Measurements from ENCODE around the gene BICRAL.
"Not testable (repeated sequence)": the region's sequence is repeated elsewhere in the genome, so short reads cannot be mapped to it uniquely, and the experiment has no call there.

BICRAL gene

DNA sequence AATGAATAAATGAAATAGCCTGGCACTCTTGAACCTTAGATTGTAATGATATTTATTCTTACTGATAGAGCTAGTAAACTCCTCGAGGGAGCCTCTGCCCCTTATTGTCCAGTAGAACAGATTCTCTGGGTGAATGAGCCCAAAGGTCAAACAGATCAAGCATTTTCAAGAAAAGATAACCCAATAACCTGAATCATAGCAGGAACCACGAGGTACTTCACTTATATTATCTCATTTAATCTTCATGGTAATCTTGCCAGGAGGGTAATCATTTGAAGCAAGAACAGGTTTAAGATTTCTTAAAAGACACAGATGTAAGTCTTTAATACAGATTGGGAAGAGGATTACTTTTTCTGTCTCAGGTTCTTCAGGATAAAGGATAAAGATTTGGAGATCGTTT, 18.9 kb upstream of the BICRAL start:
- peak; percentile 21 for FAIRE-seq

GRCh38 chr6:42764911-42765648, 16.8 kb upstream of the BICRAL start:
- FAIRE-seq: no peak

DNA sequence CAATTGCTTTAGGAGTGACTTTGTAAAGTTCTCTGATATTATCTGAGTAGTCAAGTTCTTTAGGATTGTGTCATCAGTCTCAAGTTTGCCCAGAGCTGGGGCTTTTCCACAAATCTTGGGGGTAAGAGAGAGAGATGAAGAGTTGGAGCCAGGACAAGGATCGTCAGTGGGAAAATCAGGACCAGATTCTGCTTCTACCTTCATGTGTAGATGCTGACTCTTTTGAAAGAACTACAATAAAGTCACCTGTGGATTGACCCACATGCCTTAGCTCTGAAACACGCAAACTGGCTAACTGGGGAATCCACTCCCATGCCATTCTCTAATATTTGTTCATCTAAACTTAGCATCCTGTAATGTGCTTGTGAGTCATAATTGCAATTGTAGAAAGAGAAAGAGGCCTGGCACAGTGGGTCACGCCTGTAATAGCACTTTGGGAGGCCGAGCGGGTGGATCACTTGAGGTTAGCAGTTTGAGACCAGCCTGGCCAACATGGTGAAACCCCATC, 15.6 kb upstream of the BICRAL start:
- no peak for FAIRE-seq

GRCh38 chr6:42769051-42769450, 12.8 kb upstream of the BICRAL start:
- no peak for FAIRE-seq

DNA sequence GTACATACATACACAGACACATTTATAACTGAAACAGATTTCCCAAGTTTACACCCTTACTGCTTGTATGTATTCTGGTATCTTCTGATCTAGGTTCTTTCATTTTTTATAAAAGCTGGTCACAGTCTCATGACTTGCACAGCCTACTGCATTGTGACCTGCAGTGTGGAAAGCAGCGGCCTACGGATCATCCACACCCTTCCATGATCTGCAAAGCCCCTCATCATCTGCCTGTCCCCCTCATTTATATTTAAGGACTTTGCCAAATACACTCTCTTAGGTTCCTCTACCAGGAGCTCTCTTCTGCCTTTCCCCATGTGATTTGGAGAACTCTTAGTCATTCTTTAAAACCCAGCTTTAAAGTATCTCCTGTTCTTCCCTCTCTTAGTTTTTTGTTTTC, 12.0 kb upstream of the BICRAL start:
- no peak for FAIRE-seq

GRCh38 chr6:42771741-42772100, 10.1 kb upstream of the BICRAL start:
- no peak for FAIRE-seq

DNA sequence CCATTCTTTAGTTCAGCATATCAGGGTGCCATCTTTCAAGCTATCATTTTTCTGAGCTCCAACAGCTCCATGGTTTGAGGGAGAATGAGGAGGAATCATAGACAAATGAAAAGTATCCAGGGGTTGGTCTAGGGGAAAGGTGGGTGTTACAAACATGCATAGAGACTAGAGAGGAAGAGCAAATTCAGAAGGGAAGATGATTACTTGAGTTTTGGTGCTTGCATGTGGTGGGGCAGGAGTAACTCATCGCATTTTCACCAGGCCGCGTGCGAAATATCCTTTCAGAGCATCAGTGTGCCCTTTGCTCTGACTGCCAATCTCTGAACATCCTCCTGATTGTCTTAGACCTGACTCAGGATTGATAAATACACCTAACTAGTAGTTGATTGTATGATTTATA, 7.7 kb upstream of the BICRAL start:
- FAIRE-seq: no peak

DNA sequence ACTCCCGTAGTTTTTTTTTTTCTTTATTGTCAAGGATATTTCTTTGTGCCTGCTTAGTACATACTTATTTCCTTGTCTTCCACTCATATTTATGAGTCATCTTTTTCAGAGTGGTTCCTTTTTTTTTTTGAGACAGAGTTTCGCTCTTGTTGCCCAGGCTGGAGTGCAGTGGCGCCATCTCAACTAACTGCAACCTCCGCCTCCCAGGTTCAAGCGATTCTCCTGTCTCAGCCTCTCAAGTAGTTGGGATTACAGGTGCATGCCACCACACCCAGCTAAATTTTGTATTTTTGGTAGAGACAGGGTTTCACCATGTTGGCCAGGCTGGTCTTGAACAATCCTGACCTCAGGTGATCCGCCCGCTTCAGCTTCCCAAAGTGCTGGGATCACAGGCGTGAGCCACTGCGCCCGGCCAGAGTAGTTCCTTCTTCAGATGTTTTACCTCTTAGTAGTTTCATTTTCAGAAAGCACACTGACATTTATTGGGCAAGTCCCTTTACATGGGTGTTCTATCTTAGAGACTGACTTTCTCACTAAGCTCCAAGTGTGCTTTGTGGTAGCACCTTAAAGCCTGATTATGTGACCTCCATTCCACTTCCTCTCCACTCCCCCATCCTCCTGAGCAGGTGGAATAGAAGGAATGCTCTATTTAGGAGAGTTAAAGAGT, 6.9 kb upstream of the BICRAL start:
- not testable (repeated sequence) for FAIRE-seq

DNA sequence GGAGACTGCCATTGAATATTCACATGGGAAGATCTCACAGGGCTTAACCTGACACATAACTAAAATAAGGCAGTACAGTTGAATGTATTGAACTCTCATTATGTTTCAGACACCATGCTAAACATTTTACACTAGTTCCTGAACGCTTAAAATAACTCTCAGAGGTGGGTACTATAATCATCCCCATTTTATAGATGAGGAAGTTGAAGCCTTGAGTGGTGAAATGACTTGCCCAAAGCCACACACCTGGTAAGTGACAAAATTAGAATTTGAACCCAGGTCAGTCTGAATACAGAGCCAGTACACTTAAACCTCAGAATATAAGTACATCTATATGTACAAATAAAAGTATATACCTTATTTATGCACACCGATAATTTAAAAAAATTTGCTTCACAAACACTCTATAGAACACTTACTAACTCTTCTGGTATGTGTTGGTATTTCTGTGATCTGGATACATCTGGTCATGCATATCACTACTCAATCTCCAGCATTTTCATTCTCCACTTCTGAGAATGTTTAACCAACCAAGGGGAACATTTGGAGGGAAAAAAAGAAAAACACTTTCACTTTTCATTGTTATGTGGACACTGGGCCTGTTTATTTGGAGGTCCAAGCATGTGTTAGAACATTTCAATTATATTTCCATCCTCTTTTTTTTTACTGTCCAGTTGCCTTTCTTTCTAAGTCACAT, 4.6 kb upstream of the BICRAL start:
- no peak for FAIRE-seq

DNA sequence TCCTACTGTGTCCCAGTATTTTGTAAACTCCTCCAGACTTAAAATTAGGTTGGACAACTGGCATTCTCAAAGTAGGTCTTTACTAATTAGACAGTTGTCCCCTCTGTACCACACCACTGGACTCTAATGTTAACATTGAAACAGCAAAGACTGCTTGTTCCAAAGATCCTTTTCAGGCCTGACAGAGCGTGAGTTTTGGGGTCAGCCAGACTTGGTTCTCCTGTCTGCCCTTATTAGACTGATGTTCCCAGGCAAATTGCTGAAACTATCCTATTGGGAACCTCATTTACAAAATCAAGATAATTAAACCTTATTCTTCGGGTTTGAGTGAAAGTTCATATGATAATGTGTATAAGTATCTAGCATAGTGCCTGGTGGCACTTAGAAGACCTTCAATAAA, 3.7 kb upstream of the BICRAL start:
- FAIRE-seq: no peak

DNA sequence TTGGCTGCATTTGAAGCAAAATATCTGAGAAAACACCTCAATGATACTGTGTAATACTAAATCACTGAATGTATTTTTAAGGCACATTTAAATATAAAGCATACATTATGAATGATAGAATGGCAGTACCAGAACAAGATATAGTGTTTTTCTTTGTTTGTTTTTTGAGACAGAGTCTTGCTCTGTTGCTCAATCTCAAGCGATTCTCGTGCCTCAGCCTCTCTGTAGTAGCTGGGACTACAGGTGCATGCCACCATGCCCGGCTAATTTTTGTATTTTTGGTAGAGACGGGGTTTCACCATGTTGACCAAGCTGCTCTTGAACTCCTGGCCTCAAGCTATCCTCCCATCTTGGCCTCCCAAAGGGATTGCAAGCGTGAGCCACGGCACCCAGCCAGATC, 2.3 kb upstream of the BICRAL start:
- FAIRE-seq: no peak

DNA sequence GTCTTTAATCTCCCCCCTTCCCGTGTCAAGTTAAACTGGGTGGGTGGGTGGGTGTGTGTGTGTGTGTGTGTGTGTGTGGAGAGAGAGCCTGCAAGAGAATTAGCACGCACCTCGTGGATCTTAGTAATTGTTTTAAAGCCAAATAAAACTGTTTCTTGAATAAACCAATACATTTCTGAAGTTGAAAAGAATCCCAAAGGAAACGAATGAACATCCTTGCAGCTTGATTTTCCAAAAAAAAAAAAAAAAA, 381 bp upstream of the BICRAL start:
- no peak for FAIRE-seq

DNA sequence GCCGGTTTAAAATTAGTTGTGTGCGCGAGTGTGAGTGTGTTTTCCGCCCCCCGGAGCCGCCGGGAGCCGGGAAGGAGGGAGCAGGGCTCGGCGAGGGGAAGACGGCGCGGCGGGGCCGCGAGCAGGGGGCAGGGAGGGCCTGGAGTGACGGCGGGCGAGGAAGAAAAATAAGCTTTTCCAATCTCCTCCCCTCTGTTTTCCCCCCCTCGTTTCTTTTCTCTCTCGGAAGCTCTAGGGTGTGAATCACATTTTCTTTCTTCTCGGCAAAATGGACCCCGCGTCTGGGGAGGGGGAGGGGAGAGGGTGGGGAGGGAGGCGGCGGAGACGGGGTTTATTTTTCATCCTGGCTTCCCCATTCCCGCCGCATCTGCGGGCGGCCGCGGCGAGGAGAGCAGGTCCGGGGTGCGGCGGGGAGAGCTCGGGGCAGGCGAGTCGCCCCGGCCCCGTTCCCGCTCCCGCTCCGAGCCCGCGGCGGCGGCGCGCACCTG, 881 bp downstream of the BICRAL start:
- no peak for FAIRE-seq

GRCh38 chr6:42783177-42783875, 1.5 kb downstream of the BICRAL start:
- FAIRE-seq: no peak

- no peak for FAIRE-seq
Measured at GRCh38 chr6:42783876-42784642, 2.2 kb downstream of the BICRAL start.

GRCh38 chr6:42784717-42785498, 3.1 kb downstream of the BICRAL start:
- no peak for FAIRE-seq

- no peak for FAIRE-seq
Measured at GRCh38 chr6:42786525-42786985, 4.7 kb downstream of the BICRAL start.

GRCh38 chr6:42787063-42787472, 5.2 kb downstream of the BICRAL start:
- FAIRE-seq: no peak

DNA sequence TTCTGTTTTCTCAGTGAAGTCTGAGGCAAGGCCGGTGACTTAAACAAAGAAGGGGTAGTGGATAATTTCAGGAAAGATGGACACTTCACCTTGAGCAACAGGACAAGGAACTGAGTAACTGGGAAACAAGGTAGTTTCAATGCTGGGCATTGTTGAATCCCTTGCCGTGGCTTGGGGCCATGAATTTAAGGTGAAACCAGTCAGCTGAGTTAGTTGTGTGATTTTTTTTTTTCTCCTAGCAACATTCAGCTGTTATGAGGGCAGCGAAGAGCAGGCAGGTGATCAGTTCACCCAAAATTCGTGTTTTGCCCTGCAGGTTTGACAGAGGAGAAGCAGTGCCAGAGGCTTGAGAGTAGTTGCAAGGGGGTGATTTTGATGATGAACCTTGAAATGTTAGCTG, 6.8 kb downstream of the BICRAL start:
- FAIRE-seq: no peak

DNA sequence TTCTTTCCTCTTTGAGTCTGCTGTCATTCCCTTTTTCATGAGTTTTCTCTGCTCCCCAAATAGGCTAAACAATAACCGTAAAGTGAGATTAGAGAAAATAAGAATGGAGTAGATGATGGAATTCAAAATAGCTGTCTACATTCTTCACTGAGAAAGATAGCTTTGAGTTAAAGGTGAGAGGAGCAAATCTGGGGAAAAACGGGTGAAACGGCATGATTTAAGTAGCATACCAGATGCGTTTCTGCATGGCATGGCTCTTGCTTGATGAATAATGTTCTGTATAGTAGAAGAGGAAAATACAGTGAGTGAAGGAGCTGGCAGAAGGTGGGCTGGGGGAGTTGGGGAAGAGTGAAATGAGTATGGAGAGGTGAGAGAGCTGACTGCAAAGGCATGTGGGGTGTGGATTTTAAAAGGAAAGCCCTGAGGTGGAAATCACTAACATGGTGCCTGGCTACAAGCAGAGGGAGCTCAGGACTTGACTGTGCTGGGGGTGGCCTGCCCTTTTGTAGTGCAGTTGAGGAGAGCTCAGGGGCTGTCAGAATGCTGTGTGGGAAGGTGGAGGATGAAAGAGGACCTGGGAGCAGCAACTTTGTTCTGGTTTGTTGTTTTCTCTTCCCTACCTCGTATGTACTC, 8.8 kb downstream of the BICRAL start:
- no peak for FAIRE-seq

GRCh38 chr6:42791706-42792320, 10.0 kb downstream of the BICRAL start:
- no peak for FAIRE-seq

All from colon (tissue), 2 donors.